ENCODE measurements around the gene SDHAF1.

- no peak for TF ChIP-seq CTCF (IDR thresholded peaks at IDR 0.05; ENCODE audit: extremely low read depth in 1 of 2, insufficient read depth in 1 of 2, low read depth in 1 of 2, low read length in 2 of 2)
- TF ChIP-seq POLR2A (IDR thresholded peaks at IDR 0.05; ENCODE audit: low read depth, low read length): no peak
- TF ChIP-seq POLR2AphosphoS5 (IDR thresholded peaks at IDR 0.05; ENCODE audit: insufficient read depth, low read depth, low read length): no peak
Measured at GRCh38 chr19:36040495-36040894, 45.5 kb downstream of the SDHAF1 start.
